ENCODE data around the gene ZNF821.
"Not testable (repeated sequence)": the region's sequence is repeated elsewhere in the genome, so short reads cannot be mapped to it uniquely, and the experiment has no call there.

DNA sequence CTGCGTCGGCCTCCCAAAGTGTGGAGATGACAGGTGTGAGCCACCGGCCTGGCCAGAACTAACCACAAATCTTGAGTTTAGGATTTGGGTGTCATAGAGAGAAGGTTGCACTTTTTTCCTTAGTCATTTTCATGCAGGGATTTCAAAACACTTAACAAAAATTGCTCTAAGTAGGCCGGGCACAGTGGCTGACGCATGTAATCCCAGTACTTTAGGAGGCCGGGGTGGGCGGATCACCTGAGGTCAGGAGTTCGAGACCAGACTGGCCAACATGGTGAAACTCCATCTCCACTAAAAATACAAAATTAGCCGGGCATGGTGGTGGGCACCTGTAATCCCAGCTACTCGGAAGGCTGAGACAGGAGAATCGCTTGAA, 73.8 kb downstream of the ZNF821 start:
- TF ChIP-seq, protein P1, sequence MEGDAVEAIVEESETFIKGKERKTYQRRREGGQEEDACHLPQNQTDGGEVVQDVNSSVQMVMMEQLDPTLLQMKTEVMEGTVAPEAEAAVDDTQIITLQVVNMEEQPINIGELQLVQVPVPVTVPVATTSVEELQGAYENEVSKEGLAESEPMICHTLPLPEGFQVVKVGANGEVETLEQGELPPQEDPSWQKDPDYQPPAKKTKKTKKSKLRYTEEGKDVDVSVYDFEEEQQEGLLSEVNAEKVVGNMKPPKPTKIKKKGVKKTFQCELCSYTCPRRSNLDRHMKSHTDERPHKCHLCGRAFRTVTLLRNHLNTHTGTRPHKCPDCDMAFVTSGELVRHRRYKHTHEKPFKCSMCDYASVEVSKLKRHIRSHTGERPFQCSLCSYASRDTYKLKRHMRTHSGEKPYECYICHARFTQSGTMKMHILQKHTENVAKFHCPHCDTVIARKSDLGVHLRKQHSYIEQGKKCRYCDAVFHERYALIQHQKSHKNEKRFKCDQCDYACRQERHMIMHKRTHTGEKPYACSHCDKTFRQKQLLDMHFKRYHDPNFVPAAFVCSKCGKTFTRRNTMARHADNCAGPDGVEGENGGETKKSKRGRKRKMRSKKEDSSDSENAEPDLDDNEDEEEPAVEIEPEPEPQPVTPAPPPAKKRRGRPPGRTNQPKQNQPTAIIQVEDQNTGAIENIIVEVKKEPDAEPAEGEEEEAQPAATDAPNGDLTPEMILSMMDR (IDR thresholded peaks at IDR 0.05): not testable (repeated sequence)
- not testable (repeated sequence) for TF ChIP-seq POLR2A (IDR thresholded peaks at IDR 0.05)

Measured in Peyer's patch (tissue), 4 donors.